ENCODE results near the gene THRB.

THRB gene

DNA sequence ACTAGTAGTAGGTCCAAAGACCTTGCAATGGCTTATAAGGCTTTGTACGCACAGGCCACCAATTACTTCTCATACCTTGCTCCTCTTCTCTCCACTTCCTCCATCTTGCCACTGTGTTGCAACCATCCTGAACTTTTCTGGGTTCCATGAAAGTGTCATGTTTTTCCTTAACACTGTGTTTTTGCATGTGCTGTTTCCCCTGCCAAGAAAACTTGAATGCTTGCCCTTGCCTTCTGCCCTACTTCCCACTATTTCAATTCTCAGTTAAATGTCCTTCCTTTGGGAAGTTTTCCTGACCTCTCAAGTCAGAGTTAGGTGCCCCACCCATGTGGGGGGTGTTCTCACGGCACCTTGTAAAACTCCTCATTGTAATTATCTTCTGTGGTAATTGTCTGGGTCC lies 182.8 kb downstream of the THRB start:
- no peak for DNase-seq
- H3K36me3 Mint-ChIP-seq (ENCODE audit: insufficient read depth): peaks cover 2% of the 10 kb centered on the region
- no peak overlapping the region for H3K4me3 Mint-ChIP-seq
- no peak overlapping the region for H3K27ac Mint-ChIP-seq
- ATAC-seq (replicated peaks): no peak
- no peaks in the 10 kb centered on the region for H3K27me3 Mint-ChIP-seq
- H3K9me3 Mint-ChIP-seq: peaks cover 3 to 8% of the 10 kb centered on the region in 2 donors
- no peaks in the 10 kb centered on the region for H3K4me1 Mint-ChIP-seq (ENCODE audit: low read depth in 2 of 2)

DNA sequence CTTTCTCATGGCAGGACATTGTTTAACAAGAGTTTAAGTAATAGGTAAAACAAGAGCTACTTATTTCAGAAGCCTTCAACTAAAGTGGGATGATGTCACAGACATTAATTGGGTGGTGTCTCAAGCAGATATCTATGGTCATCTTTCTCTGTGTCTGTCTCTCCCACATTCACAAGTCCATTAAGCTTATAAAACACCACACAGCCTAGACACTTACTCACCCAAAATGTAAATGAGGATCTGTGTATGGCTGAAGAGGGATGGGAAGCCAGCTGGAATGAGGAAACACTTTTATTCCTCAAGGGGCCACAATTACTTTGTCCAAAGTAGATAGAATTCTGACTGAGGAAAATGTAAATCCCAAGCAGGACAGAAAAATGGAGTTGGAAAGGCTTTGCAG lies 183.8 kb downstream of the THRB start:
- DNase-seq: no peak
- H3K4me1 Mint-ChIP-seq (ENCODE audit: low read depth in 2 of 2): no peaks in the 10 kb centered on the region
- H3K4me3 Mint-ChIP-seq: no peak overlapping the region
- no peak for ATAC-seq (replicated peaks)
- peaks cover 0 to 8% of the 10 kb centered on the region in 2 donors for H3K9me3 Mint-ChIP-seq
- peaks cover 2% of the 10 kb centered on the region for H3K36me3 Mint-ChIP-seq (ENCODE audit: insufficient read depth)
- no peak overlapping the region for H3K27ac Mint-ChIP-seq
- H3K27me3 Mint-ChIP-seq: no peaks in the 10 kb centered on the region

DNA sequence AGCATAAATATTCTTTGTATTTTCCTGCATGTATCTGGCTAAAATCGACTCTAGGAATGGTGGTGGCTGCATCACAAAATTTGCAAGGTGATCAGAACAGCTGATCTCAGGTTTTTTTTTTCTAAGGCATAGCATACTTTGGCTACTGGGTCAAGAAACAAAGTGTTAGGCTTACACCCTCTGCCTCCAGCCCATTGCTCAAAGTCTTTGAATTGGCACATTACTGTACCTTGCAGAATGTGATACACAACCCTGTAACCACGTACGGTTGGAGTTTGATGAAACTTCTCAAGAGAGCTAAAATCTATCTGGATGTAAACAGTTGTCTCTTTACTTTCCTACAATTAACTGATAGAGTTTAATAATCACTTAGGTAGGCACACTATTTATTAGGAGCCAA lies 188.1 kb downstream of the THRB start:
- DNase-seq (no peak), ATAC-seq (replicated peaks) (no peak)
- Mint-ChIP-seq H3K27me3 (no peaks in the 10 kb centered on the region), H3K9me3 (peaks cover 0 to under 1% of the 10 kb centered on the region in 2 donors), H3K4me1 (ENCODE audit: low read depth in 2 of 2) (no peaks in the 10 kb centered on the region), H3K27ac (no peak overlapping the region), H3K36me3 (ENCODE audit: insufficient read depth) (no peaks in the 10 kb centered on the region), H3K4me3 (no peak overlapping the region)

DNA sequence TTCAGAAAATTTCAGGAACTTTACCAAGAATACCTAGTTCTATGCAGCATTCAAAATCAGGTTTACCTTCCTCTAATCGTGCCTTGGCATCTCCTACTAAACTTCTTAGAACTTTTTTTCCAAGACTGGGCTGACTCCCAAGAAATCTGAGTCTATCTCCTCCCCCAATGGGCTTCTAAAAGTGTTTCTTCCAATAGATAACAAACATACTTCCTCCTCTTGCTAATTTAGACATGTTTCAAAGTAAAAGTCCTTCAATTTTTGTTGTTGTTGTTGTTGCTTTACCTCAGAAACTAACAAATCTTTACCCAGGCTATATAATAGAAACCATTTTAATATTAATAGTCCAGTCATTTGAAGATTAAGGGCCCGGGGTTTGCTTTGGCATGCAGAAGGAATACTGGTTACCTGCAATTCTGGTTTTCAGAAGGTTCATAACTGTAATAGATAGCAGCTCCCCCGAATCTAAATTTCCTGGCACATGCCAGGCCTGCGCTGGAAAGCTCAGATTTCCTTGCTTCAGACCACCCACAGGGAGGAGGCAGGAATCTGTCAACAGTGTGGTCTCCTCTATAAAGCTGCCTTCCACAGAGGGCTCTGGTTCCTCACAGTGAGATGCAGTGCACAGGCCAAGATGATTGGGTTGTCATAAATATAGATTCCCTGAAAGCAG lies 188.7 kb downstream of the THRB start:
- Mint-ChIP-seq H3K27ac (no peak overlapping the region), H3K27me3 (no peaks in the 10 kb centered on the region), H3K36me3 (ENCODE audit: insufficient read depth) (no peaks in the 10 kb centered on the region), H3K4me1 (ENCODE audit: low read depth in 2 of 2) (no peaks in the 10 kb centered on the region), H3K4me3 (no peak overlapping the region), H3K9me3 (no peaks in the 10 kb centered on the region)
- ATAC-seq (replicated peaks) (no peak), DNase-seq (no peak)

DNA sequence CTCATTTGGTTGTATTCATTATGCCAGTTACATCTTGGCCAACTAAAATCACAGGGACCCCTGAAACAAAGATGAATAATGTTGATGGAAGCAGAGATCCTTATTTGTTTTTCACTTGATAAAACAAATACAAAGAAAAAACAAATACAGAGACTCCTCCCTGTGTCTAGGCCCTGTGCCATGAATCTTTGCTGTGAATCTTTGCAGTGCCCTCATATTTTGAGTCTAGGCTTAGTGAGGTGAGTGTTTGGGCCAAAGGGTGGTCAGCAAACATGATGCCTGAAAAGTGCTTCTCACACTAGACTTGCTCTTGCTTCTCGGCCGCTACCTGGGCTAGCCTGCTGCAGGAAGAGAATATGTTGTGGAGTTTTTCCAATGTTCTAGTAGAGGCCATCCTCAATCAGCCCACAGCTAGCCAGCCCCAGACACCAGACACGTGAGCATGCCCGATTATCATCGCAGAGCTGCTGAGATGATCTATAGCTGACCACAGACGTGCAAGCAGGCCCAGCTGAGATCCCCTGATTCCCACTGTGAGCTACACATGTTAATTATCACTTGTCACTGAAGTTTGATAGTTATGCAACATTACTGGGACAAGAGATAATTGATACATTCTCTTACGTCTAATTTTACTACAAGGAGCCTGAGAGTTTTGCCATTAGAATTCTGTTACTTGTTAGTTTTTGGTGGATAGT lies 191.4 kb downstream of the THRB start:
- Mint-ChIP-seq H3K36me3 (ENCODE audit: insufficient read depth) (no peaks in the 10 kb centered on the region), H3K27ac (no peak overlapping the region), H3K4me1 (ENCODE audit: low read depth in 2 of 2) (no peaks in the 10 kb centered on the region), H3K9me3 (no peaks in the 10 kb centered on the region), H3K27me3 (no peaks in the 10 kb centered on the region), H3K4me3 (no peak overlapping the region)
- DNase-seq: no peak
- ATAC-seq (replicated peaks): no peak

DNA sequence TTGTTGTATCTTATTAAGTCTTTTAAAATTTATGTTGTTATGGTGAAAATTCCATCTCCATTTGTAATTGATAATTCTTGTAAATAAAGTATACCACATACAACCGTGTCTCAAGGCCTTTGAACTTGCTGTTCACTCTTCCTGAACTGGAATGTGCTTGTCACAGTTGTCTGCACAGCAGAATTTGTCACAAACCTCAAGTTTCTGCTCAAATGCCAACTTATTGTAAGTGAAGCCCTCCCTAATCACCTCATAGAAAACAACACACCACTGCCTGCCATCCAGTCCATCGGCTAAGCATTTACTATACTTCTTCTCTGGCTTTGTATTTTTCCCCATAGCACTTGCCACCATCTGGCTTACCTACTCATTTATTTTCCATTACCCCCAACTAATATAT lies 192.3 kb downstream of the THRB start:
- Mint-ChIP-seq H3K27ac (no peak overlapping the region), H3K4me1 (ENCODE audit: low read depth in 2 of 2) (no peaks in the 10 kb centered on the region), H3K9me3 (no peaks in the 10 kb centered on the region), H3K4me3 (no peak overlapping the region), H3K36me3 (ENCODE audit: insufficient read depth) (no peaks in the 10 kb centered on the region), H3K27me3 (no peaks in the 10 kb centered on the region)
- ATAC-seq (replicated peaks): no peak
- no peak for DNase-seq

DNA sequence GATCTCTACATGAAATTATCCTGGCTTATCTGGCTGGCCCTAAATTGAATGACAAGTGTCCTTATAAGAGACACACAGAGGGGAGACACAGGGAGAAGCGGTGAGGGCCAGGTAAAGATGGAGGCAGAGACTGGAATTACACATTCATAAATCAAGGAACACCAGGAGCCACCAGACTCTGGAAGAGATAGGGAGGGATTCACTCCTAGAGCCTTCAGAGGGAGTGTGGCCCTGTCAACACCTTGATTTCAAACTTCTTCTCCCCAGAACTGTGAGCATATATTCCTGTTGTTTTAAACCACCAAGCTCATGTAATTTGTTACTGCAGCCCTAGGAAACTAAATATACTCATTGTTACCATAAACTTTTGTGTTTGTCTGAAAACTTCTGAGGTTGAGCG lies 193.7 kb downstream of the THRB start:
- H3K9me3 Mint-ChIP-seq: no peaks in the 10 kb centered on the region
- peaks cover 0 to 3% of the 10 kb centered on the region in 2 donors for H3K27me3 Mint-ChIP-seq
- H3K4me3 Mint-ChIP-seq: no peak overlapping the region
- DNase-seq (no peak), ATAC-seq (replicated peaks) (no peak)
- no peaks in the 10 kb centered on the region for H3K36me3 Mint-ChIP-seq (ENCODE audit: insufficient read depth)
- H3K4me1 Mint-ChIP-seq (ENCODE audit: low read depth in 2 of 2): no peaks in the 10 kb centered on the region
- H3K27ac Mint-ChIP-seq: no peak overlapping the region

DNA sequence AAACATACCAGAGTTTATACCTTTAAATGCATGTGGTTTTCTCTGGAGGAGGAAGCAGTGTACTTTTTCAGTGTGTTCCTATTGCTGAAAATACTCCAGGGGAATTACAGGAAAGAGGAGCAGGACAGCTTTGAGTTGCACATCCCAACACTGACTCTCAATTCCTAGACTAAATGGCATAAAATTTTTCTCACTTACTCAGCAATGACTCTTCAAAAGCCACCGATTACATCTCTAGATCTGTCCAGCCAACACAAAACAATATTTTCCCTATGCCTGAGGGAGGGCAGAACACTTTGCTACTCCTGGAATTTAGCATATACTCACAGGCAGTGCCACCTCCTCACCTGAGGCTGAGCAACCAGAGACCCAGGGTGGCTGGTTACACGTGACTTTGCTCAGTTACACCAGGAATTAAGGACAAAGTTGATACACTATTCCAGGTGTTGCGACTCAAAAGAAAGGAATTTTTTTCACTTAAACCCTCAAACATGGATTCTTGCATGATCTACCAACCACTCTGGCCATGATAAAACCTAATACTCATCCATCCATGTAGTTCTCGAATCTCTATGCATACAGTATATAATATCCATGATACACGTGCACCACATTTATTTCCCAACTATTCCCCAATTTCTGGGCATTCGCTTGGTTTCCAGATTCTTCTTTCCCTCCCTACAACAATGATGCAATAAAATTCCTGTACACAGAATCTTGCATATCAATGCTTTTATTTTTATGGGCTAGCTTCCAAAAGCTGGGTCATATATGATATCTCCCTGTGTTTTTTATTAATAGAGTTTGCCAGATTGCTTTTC lies 194.6 kb downstream of the THRB start:
- DNase-seq: no peak
- Mint-ChIP-seq H3K4me3 (no peak overlapping the region), H3K9me3 (no peaks in the 10 kb centered on the region), H3K27me3 (peaks cover 0 to 5% of the 10 kb centered on the region in 2 donors), H3K36me3 (ENCODE audit: insufficient read depth) (no peaks in the 10 kb centered on the region), H3K4me1 (ENCODE audit: low read depth in 2 of 2) (no peaks in the 10 kb centered on the region), H3K27ac (no peak overlapping the region)
- no peak for ATAC-seq (replicated peaks)

DNA sequence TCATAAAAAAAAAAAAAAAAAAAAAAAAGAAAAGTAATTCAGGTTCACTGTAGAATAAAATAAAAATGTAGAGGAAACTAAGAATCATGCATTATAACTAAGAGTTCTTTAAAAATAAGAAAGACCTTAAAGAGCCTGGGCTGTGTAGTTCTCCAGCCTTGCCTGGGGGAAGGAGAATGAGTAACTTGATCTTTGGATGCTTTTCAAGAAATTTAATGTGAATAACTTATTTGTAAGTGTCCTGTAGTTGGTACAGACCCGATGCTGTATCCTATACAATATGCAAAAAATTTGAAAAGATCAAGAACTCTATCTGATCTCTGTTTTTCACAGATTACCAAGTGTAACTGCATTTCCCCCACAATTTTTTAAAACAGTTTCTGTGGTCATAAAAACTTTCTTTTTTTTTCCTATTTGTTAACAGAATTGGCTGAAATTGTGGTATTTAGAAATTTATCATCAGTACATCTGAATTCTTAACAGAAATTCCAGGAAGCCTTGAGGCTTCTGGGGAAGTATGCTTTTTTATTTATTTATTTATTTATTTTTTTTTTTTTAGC lies 195.3 kb downstream of the THRB start:
- peaks cover 0 to 5% of the 10 kb centered on the region in 2 donors for H3K27me3 Mint-ChIP-seq
- no peaks in the 10 kb centered on the region for H3K9me3 Mint-ChIP-seq
- no peak overlapping the region for H3K27ac Mint-ChIP-seq
- ATAC-seq (replicated peaks) (no peak), DNase-seq (no peak)
- H3K4me3 Mint-ChIP-seq: no peak overlapping the region
- H3K36me3 Mint-ChIP-seq (ENCODE audit: insufficient read depth): no peaks in the 10 kb centered on the region
- no peaks in the 10 kb centered on the region for H3K4me1 Mint-ChIP-seq (ENCODE audit: low read depth in 2 of 2)

DNA sequence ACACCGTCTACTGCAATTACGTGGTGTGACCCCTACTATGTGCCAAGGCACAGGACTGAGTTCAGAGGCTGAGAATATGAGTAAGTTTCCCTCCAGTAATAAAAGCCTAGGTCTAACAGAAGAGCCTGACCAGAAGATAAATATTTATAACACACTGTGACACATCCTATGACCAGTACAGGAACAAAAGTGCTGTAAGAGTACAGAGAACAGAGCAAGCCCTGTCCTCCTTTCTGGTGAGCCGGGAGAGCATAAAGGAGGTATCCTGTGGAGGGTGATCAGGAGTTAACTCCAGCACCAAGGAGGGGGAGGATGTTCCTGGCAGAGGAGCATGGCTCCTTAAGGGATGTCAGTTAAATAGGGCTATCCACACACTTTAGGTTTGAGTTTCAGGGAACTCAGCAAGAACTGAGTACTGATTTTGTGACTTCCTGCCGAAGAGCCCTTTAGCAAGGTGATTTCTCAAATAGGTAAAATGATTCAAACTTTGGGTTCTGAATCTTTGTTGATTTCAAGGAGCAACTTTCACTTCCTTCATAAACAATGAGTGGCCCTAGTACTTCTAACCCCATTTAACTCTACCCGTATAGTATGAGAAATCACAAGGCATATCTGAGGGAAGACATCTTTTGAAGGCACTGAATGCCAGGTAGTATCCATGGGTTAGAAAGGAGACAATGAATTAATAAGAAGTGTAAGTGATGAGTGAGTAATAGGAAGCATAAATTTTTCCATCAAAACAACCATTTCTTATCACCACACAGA lies 198.0 kb downstream of the THRB start:
- H3K4me3 Mint-ChIP-seq: no peak overlapping the region
- no peak overlapping the region for H3K27ac Mint-ChIP-seq
- H3K27me3 Mint-ChIP-seq: peaks cover 0 to 5% of the 10 kb centered on the region in 2 donors
- H3K36me3 Mint-ChIP-seq (ENCODE audit: insufficient read depth): no peaks in the 10 kb centered on the region
- H3K9me3 Mint-ChIP-seq: no peaks in the 10 kb centered on the region
- H3K4me1 Mint-ChIP-seq (ENCODE audit: low read depth in 2 of 2): no peaks in the 10 kb centered on the region
- DNase-seq (no peak), ATAC-seq (replicated peaks) (no peak)

DNA sequence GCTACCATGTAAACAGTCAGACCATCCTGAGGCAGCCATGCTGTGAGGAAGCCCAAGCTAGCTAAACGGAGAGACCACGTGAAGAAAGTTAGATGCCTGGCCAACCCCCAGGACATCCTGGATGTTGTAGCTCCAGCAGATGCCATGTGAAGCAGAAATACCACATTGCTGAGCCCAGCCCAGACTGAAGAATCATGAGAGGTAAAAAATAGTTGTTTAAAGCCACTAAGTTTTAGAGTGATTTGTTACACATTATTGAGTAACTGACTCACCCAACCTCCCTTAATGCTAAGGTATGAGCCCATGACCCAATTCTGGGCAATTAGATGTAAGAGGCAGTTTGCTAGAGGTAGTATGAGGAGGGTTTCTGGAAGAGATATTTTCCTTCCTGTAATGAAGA lies 200.5 kb downstream of the THRB start:
- Mint-ChIP-seq H3K27ac (no peak overlapping the region), H3K9me3 (no peaks in the 10 kb centered on the region), H3K27me3 (peaks cover 0 to 5% of the 10 kb centered on the region in 2 donors), H3K4me3 (no peak overlapping the region), H3K36me3 (ENCODE audit: insufficient read depth) (no peaks in the 10 kb centered on the region), H3K4me1 (ENCODE audit: low read depth in 2 of 2) (no peaks in the 10 kb centered on the region)
- ATAC-seq (replicated peaks) (no peak), DNase-seq (no peak)

DNA sequence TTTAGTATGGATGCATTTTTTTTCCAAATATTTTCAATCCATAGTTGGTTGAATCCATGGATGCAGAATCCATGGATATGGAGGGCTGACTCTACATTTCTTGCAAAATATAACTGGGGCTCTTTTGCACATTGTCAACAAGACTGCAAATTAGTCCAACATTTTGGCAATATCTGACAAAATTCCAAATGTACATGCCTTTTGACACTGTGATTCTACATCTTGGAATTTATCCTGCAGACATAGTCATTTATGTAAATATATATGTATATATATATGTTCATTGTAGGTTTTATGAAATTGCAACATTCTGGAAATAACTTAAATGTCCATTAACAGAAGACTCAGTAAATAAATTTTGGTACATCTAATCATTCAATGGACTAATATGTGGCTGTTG lies 203.0 kb downstream of the THRB start:
- Mint-ChIP-seq H3K4me3 (no peak overlapping the region), H3K27me3 (peaks cover 0 to 5% of the 10 kb centered on the region in 2 donors), H3K36me3 (ENCODE audit: insufficient read depth) (no peaks in the 10 kb centered on the region), H3K4me1 (ENCODE audit: low read depth in 2 of 2) (no peaks in the 10 kb centered on the region), H3K27ac (no peak overlapping the region), H3K9me3 (no peaks in the 10 kb centered on the region)
- DNase-seq (no peak), ATAC-seq (replicated peaks) (no peak)

DNA sequence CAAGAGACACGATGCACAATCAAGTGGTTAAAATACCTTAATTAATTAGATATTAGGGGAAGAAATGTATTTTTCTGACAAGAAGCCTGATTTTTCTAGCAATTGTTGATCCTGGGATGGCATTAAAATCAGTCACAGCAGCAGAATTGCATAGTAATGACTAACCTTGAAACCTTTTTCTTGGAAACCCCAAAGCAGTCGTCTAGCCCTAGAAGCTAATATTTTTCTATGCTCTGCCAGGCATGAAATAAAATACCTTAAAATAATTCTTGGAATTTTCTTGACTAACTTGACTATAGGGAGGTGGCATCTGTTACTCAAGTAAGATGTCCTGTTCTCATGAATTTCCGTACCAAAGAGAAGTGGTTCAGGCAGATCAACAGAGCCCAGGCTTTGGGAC lies 204.1 kb downstream of the THRB start:
- Mint-ChIP-seq H3K27me3 (no peaks in the 10 kb centered on the region), H3K4me1 (ENCODE audit: low read depth in 2 of 2) (no peaks in the 10 kb centered on the region), H3K9me3 (peaks cover 0 to 2% of the 10 kb centered on the region in 2 donors), H3K4me3 (no peak overlapping the region), H3K36me3 (ENCODE audit: insufficient read depth) (no peaks in the 10 kb centered on the region), H3K27ac (no peak overlapping the region)
- ATAC-seq (replicated peaks): no peak
- no peak for DNase-seq
